ENCODE results near the gene POLR2J2.
"Not testable (repeated sequence)": the region's sequence is repeated elsewhere in the genome, so short reads cannot be mapped to it uniquely, and the experiment has no call there.

GRCh38 chr7:102649924-102650323 lies 21.5 kb downstream of the POLR2J2 start, which contains the start of gene SPDYE2B:
- TF ChIP-seq SIN3A, TAF1 (IDR thresholded peaks at IDR 0.05; ENCODE audit: borderline replicate concordance, insufficient read depth, low read length): not testable (repeated sequence)
- TF ChIP-seq, protein P1, sequence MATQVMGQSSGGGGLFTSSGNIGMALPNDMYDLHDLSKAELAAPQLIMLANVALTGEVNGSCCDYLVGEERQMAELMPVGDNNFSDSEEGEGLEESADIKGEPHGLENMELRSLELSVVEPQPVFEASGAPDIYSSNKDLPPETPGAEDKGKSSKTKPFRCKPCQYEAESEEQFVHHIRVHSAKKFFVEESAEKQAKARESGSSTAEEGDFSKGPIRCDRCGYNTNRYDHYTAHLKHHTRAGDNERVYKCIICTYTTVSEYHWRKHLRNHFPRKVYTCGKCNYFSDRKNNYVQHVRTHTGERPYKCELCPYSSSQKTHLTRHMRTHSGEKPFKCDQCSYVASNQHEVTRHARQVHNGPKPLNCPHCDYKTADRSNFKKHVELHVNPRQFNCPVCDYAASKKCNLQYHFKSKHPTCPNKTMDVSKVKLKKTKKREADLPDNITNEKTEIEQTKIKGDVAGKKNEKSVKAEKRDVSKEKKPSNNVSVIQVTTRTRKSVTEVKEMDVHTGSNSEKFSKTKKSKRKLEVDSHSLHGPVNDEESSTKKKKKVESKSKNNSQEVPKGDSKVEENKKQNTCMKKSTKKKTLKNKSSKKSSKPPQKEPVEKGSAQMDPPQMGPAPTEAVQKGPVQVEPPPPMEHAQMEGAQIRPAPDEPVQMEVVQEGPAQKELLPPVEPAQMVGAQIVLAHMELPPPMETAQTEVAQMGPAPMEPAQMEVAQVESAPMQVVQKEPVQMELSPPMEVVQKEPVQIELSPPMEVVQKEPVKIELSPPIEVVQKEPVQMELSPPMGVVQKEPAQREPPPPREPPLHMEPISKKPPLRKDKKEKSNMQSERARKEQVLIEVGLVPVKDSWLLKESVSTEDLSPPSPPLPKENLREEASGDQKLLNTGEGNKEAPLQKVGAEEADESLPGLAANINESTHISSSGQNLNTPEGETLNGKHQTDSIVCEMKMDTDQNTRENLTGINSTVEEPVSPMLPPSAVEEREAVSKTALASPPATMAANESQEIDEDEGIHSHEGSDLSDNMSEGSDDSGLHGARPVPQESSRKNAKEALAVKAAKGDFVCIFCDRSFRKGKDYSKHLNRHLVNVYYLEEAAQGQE (IDR thresholded peaks at IDR 0.05; ENCODE audit: insufficient read depth in 1 of 2, low read depth in 2 of 2, low read length in 2 of 2) = not testable (repeated sequence)

All from PFSK-1 (cell line).